Measurements from ENCODE around the gene PRR16.
A peak's percentile ranks its signal among the peaks of the same experiment; 100 is the strongest.
"Not testable (repeated sequence)": the region's sequence is repeated elsewhere in the genome, so short reads cannot be mapped to it uniquely, and the experiment has no call there.

Gene PRR16

GRCh38 chr5:120463991-120464626, at the start of gene PRR16:
Gene PRR16 (plus strand): TSS chr5:120464300.
- no peak for DNase-seq (ENCODE audit: low read depth in 2 of 2, low spot score in 1 of 2)

- DNase-seq (ENCODE audit: low read depth in 2 of 2, low spot score in 1 of 2): no peak
Measured at GRCh38 chr5:120415985-120416384, 48.1 kb upstream of the PRR16 start.

- no peak for DNase-seq (ENCODE audit: low read depth in 2 of 2, low spot score in 1 of 2)
Measured at GRCh38 chr5:120419127-120419526, 45.0 kb upstream of the PRR16 start.

- not testable (repeated sequence) for DNase-seq (ENCODE audit: low read depth in 2 of 2, low spot score in 1 of 2)
Measured at GRCh38 chr5:120426633-120427275, 37.3 kb upstream of the PRR16 start.

GRCh38 chr5:120430572-120430971, 33.5 kb upstream of the PRR16 start:
- DNase-seq (ENCODE audit: low read depth in 2 of 2, low spot score in 1 of 2): no peak

- DNase-seq (ENCODE audit: low read depth in 2 of 2, low spot score in 1 of 2): no peak
Measured at GRCh38 chr5:120432861-120433260, 31.2 kb upstream of the PRR16 start.

GRCh38 chr5:120435129-120435528, 29.0 kb upstream of the PRR16 start:
- DNase-seq (ENCODE audit: low read depth in 2 of 2, low spot score in 1 of 2): no peak

GRCh38 chr5:120436996-120437395, 27.1 kb upstream of the PRR16 start:
- no peak for DNase-seq (ENCODE audit: low read depth in 2 of 2, low spot score in 1 of 2)

GRCh38 chr5:120442694-120443093, 21.4 kb upstream of the PRR16 start:
- DNase-seq (ENCODE audit: low read depth in 2 of 2, low spot score in 1 of 2): no peak

- no peak for DNase-seq (ENCODE audit: low read depth in 2 of 2, low spot score in 1 of 2)
Measured at GRCh38 chr5:120443607-120444006, 20.5 kb upstream of the PRR16 start.

- DNase-seq (ENCODE audit: low read depth in 2 of 2, low spot score in 1 of 2): no peak
Measured at GRCh38 chr5:120446068-120446492, 18.0 kb upstream of the PRR16 start.

GRCh38 chr5:120446901-120447300, 17.2 kb upstream of the PRR16 start:
- DNase-seq (ENCODE audit: low read depth in 2 of 2, low spot score in 1 of 2): no peak

GRCh38 chr5:120447706-120448239, 16.3 kb upstream of the PRR16 start:
- DNase-seq (ENCODE audit: low read depth in 2 of 2, low spot score in 1 of 2): no peak

GRCh38 chr5:120449501-120449900, 14.6 kb upstream of the PRR16 start:
- DNase-seq (ENCODE audit: low read depth in 2 of 2, low spot score in 1 of 2): no peak

- DNase-seq (ENCODE audit: low read depth in 2 of 2, low spot score in 1 of 2): no peak
Measured at GRCh38 chr5:120450910-120451309, 13.2 kb upstream of the PRR16 start.

- DNase-seq (ENCODE audit: low read depth in 2 of 2, low spot score in 1 of 2): no peak
Measured at GRCh38 chr5:120451445-120451844, 12.7 kb upstream of the PRR16 start.

GRCh38 chr5:120452471-120452870, 11.6 kb upstream of the PRR16 start:
- no peak for DNase-seq (ENCODE audit: low read depth in 2 of 2, low spot score in 1 of 2)

- DNase-seq (ENCODE audit: low read depth in 2 of 2, low spot score in 1 of 2): no peak
Measured at GRCh38 chr5:120454094-120454798, 9.9 kb upstream of the PRR16 start.

GRCh38 chr5:120456006-120456405, 8.1 kb upstream of the PRR16 start:
- DNase-seq (ENCODE audit: low read depth in 2 of 2, low spot score in 1 of 2): no peak

- DNase-seq (ENCODE audit: low read depth in 2 of 2, low spot score in 1 of 2): peak in 1 of 2 donors; percentile 14
Measured at GRCh38 chr5:120457839-120458507, 6.1 kb upstream of the PRR16 start.

GRCh38 chr5:120458508-120458847, 5.6 kb upstream of the PRR16 start:
- not testable (repeated sequence) for DNase-seq (ENCODE audit: low read depth in 2 of 2, low spot score in 1 of 2)

GRCh38 chr5:120461251-120461650, 2.8 kb upstream of the PRR16 start:
- no peak for DNase-seq (ENCODE audit: low read depth in 2 of 2, low spot score in 1 of 2)
